Mucosa of descending colon (tissue), 3 donors: Measurements from ENCODE around the gene CDHR1. TPM values are rescaled to one million over a fixed set of nuclear protein-coding genes. Genes with fewer than 3 reads are reported as not detected.

Experiments used
- ATAC-seq: fragments of 200-7000 bp; cut with Tn5 transposase; one replicate; pipeline ENCODE4 v1.9.1; 2020; ENCODE audit warnings: mild to moderate bottlenecking, moderate library complexity
- DNase-seq, 3 donors: peaks; one replicate each; pipeline ENCODE4 v3.0.0-alpha.2; 2020
- H3K36me3 ChIP-seq: fragments of 200-600 bp; one replicate; pipeline ENCODE4 v1.8.0; 2021; ENCODE audit warnings: low read depth, mild to moderate bottlenecking
- H3K4me1 ChIP-seq: fragments of 200-600 bp; one replicate; pipeline ENCODE4 v1.8.0; 2021; ENCODE audit warnings: low read depth, mild to moderate bottlenecking
- H3K4me3 ChIP-seq: fragments of 200-600 bp; one replicate; pipeline ENCODE4 v1.8.0; 2021; ENCODE audit warnings: mild to moderate bottlenecking
- H3K9me3 ChIP-seq: fragments of 200-600 bp; one replicate; pipeline ENCODE4 v1.8.0; 2021; ENCODE audit warnings: mild to moderate bottlenecking
- intact Hi-C, 2 donors: fragments of 100-400 bp; cut with DNase I in 1 of 2; cut with micrococcal nuclease in 1 of 2; formaldehyde crosslinking; loops; one replicate each; pipeline versions ENCODE4 v1.11.0 to v1.11.1; 2022; cut with DNase I, micrococcal nuclease
- total RNA-seq, 3 donors: library from RNA; stranded (reverse); fragmentation: NEBNext Ultra II Directional in 2 of 3; extraction: Animal tissue kit (Norgen Biotek cat#: 25700) in 2 of 3; gene quantifications; one replicate each; pipeline versions ENCODE4 v1.2.1 to v1.2.4, GENCODE V29; 2021 to 2023
- TF ChIP-seq, protein P1 (sequence below): fragments of 200-600 bp; IDR thresholded peaks from one replicate; pipeline ENCODE4 v1.8.0; 2022; ENCODE audit warnings: antibody characterized with exemption, mild to moderate bottlenecking
- donor health status: DM: no; HTN: no; CAD: no; lungs with moderate emphysema.
- donor health status: DM: no; HTN: no; CAD: no.
- donor health status: DM: no; HTN: yes; CAD: no.

CDHR1 gene
- total RNA-seq, 3 donors from 2014 or later = 39.6 to 169 (median 114) TPM

DNA sequence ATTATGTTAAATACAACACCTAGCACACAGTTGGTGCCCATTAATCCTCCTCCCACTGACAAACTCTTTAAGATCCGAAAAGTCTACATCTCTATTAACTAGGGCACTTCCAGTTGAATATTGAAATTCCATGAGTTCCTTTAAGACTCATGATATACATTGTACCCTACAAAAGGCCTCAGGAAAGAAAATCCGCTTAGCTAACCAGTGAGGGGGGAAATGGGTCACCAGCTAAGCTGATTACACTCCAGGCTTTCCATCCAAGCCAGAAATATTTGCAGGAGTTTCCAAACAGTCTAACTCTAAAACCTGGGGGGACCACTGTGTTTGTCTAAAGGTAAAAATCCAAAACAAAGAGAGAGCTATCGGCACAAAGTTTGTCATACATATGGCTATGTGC is 32.3 kb downstream of the CDHR1 start:
- H3K4me1 ChIP-seq = no peaks in the 10 kb centered on the region
- intact Hi-C loops = no loop called here
- DNase-seq = no peak
- TF ChIP-seq, protein P1, sequence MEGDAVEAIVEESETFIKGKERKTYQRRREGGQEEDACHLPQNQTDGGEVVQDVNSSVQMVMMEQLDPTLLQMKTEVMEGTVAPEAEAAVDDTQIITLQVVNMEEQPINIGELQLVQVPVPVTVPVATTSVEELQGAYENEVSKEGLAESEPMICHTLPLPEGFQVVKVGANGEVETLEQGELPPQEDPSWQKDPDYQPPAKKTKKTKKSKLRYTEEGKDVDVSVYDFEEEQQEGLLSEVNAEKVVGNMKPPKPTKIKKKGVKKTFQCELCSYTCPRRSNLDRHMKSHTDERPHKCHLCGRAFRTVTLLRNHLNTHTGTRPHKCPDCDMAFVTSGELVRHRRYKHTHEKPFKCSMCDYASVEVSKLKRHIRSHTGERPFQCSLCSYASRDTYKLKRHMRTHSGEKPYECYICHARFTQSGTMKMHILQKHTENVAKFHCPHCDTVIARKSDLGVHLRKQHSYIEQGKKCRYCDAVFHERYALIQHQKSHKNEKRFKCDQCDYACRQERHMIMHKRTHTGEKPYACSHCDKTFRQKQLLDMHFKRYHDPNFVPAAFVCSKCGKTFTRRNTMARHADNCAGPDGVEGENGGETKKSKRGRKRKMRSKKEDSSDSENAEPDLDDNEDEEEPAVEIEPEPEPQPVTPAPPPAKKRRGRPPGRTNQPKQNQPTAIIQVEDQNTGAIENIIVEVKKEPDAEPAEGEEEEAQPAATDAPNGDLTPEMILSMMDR = no peak
- no peaks in the 10 kb centered on the region for H3K9me3 ChIP-seq
- no peak for ATAC-seq
- H3K36me3 ChIP-seq = no peaks in the 10 kb centered on the region
- no peak overlapping the region for H3K4me3 ChIP-seq

DNA sequence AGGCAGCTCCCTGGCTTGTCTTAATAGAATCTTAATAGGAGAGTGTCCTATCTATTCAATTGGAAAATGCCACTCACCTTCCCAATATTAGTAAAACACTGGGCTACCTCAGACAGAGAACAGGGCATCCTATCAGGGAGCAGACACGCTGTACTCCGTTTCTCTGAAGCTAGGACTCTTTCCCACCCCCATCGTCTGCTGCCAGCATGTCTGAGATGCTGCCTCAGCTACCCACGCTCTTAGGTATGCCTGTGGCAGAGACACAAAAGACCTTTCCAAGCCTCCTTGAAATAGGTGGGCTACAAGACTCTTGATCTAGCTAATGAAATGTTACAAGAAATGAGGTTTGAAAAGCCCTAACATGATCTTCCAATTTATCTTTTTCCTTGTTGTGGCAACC is 33.5 kb downstream of the CDHR1 start:
- intact Hi-C loops = no loop called here
- ATAC-seq = no peak

DNA sequence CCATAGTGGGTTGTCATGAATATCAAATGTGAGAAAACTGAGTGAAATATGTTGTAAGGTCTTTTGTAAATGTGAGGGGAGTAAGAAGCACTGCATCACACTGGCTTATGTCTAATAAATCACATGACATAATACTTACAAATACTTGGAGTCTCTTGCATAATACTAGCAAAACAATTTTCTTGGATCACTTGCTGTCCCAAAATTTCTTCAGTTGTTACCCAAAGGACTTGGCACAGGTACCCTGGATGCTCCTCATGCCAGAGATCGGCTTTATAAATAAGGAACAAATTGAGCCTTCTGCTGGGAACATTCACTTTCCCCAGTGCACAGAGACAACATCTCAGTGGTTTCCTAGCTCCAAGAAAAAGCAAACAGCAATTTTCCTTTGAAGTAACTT is 36.0 kb downstream of the CDHR1 start:
- Histone ChIP-seq H3K9me3 (no peaks in the 10 kb centered on the region), H3K4me3 (no peak overlapping the region), H3K36me3 (no peaks in the 10 kb centered on the region), H3K4me1 (no peaks in the 10 kb centered on the region)
- intact Hi-C loops = no loop called here
- no peak for ATAC-seq
- no peak for DNase-seq
- TF ChIP-seq, protein P1 = no peak

More for the DNA sequence above, 33.5 kb downstream of the CDHR1 start:
- H3K9me3 ChIP-seq = no peaks in the 10 kb centered on the region
- H3K36me3 ChIP-seq = no peaks in the 10 kb centered on the region
- TF ChIP-seq, protein P1 = no peak
- no peaks in the 10 kb centered on the region for H3K4me1 ChIP-seq
- no peak overlapping the region for H3K4me3 ChIP-seq
- DNase-seq = no peak

DNA sequence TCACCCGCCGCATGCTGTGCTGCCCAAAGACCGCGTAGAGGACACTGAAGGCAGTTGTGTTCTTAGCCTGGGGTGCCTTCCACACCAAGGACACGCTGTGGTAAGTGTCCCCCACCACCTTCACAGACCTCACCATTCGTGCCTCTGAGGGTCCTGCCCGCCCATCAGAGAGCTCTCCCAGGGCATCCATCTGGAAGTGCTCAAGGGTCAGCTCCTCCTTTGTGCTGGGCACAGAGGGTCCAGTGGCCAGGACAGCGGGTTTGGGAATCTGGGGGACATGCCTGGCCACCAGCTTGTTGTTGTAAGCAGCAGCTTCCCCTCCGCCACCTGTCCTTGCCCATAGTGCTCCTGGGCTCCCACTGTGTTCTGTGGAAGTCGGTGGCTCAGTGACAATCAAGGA is 38.0 kb downstream of the CDHR1 start:
- no peaks in the 10 kb centered on the region for H3K9me3 ChIP-seq
- no peak overlapping the region for H3K4me3 ChIP-seq
- TF ChIP-seq, protein P1 = no peak
- intact Hi-C loops = no loop called here
- DNase-seq (no peak), ATAC-seq (no peak)
- no peaks in the 10 kb centered on the region for H3K36me3 ChIP-seq
- H3K4me1 ChIP-seq = no peaks in the 10 kb centered on the region

DNA sequence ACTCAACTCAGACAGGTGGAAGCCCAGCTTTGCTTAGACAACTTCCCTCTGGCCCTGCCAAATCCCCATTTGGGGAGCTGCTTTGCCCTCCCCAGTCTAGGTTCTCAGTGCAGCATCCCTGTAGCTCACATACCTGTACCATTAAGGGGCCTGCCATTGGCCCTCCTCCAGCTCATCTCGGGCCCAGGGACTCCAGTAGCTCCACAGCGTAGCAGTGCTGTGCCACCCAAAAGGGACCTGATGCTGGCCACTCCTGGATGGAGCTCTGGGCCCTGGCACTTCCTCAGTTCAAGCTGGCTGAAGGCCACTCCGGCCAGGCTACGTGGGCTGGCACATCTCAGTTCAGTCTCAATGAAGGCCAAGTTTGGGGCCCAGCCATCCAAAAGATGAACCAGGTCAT is 39.6 kb downstream of the CDHR1 start:
- Histone ChIP-seq H3K4me3 (no peak overlapping the region), H3K9me3 (no peaks in the 10 kb centered on the region), H3K36me3 (no peaks in the 10 kb centered on the region), H3K4me1 (no peaks in the 10 kb centered on the region)
- TF ChIP-seq, protein P1 = no peak
- no peak for DNase-seq
- ATAC-seq = no peak
- intact Hi-C loops = no loop called here

DNA sequence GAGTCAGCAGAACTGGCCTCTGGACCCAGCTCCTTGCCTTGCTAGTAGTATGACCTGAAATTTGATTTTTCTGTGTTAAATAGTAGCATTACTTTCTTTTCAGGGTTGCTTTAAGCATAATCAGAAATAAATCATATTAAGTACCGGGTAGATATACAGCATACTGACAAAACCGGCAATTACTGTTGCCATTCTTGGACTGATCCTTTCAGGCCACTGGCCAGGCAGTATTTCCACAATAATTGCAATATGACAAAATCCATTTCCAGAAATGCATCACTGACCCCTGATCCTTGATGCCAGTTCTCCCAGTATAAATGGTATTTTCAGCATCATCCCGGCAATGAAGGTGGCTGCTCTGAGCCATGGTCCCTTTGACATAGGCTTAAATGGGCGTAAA is 40.1 kb downstream of the CDHR1 start:
- Histone ChIP-seq H3K4me3 (no peak overlapping the region), H3K4me1 (no peaks in the 10 kb centered on the region), H3K9me3 (no peaks in the 10 kb centered on the region), H3K36me3 (no peaks in the 10 kb centered on the region)
- ATAC-seq = no peak
- no peak for DNase-seq
- TF ChIP-seq, protein P1 = no peak
- intact Hi-C loops = no loop called here
